ENCODE measurements around the gene DHX35. TPM values are rescaled to one million over a fixed set of nuclear protein-coding genes. Genes with fewer than 3 reads are reported as not detected.

DHX35 gene
- total and polyA plus RNA-seq, 2 of the 8 experiments (the other 6 are each of a cell fraction or from before 2014, with no cell fraction given), result 21.9 to 27.7 TPM

DNA sequence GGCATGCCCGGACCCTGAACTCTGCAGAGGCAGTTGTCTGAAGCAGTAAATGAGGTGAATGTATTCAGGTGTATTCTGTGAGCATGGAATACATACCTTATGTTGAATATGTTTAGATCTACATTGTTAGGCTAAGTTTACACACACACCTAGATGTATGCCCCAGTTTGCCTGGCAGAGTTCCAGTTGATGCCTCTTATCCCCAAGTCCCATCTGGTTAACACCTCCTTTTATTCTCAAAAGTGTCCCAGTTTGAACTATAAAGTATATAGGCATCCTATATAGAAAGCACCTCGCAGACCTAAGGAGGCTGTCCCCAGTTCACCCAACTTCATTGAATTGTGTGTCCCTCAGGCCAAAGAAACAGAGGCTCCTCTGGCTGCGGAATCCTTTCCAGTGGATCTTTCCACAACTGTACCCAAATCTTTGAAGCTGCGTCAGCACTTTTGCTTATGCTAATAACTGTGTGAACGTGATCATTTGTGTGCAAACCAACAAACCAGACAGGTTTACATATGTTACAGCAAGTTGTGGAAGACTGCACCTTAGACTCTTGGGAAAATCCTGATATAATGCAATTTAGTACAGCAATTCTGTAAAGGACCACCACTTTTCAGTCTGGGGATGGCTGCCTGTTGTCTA is 4.8 kb upstream of the DHX35 start:
- CTCF ChIA-PET (ENCODE audit: partially characterized antibody), result interaction anchor here (0.6 to 1.6 kb wide), 3 partner anchors 8 to 92 kb away, joined by 3 to 5 read pairs (median 3); no protein-coding TSS in a partner anchor
- DNase-seq (ENCODE audit: low read depth in 1 of 2, low spot score in 2 of 2) (no peak), FAIRE-seq (no peak)
- no peak overlapping the region for H3K56ac ChIP-seq (replicated peaks; ENCODE audit: insufficient read length, low read depth, low read length)
- no peak overlapping the region for H3K4me3 ChIP-seq (ENCODE audit: extremely low read depth in 1 of 4, insufficient read depth in 2 of 4, low read depth in 3 of 4, low read length in 4 of 4)
- H3K4me1 ChIP-seq (replicated peaks in 1 of 4; ENCODE audit: control insufficient read depth in 3 of 4, insufficient read depth in 4 of 4, low read length in 3 of 4), result peaks cover 0 to 4% (median 0%) of the 10 kb centered on the region in 4 experiments; a peak in 1 of 7 replicates
- no peak overlapping the region for H3K4ac ChIP-seq (replicated peaks; ENCODE audit: insufficient read length, low read depth, low read length)
- H3K4me2 ChIP-seq (ENCODE audit: insufficient read depth in 1 of 2, low read depth in 2 of 2, low read length in 2 of 2), result no peak overlapping the region
- peaks cover 0 to 12% (median 4%) of the 10 kb centered on the region in 4 experiments; a peak in 6 of 8 replicates for H3K36me3 ChIP-seq (ENCODE audit: control insufficient read depth in 2 of 4, insufficient read depth in 4 of 4, low read length in 3 of 4)
- H2BK5ac ChIP-seq (ENCODE audit: low read depth, low read length), result no peak overlapping the region
- no peak overlapping the region for H2BK15ac ChIP-seq (ENCODE audit: low read length)
- no peaks in the 10 kb centered on the region for H4K20me1 ChIP-seq (replicated peaks in 1 of 2; ENCODE audit: control insufficient read depth in 1 of 2, insufficient read depth in 2 of 2, low read length in 2 of 2)
- H4K5ac ChIP-seq (ENCODE audit: insufficient read length, low read depth, low read length), result no peak overlapping the region
- no peaks in the 10 kb centered on the region for H3K9me3 ChIP-seq (ENCODE audit: insufficient read depth in 2 of 2, low read depth in 1 of 2, low read length in 1 of 2)
- H2BK20ac ChIP-seq (ENCODE audit: low read length), result no peak overlapping the region
- 85% methylated on average over 5 of the region's 5 CpGs; no CpG with 5 or more reads in 1 of the 2 experiments for WGBS, 2 experiments (ENCODE audit: extremely low coverage in 1 of 2, insufficient coverage in 1 of 2, insufficient read length in 1 of 2, insufficient replicate concordance in 2 of 2, low coverage in 1 of 2, low lambda C conversion rate in 2 of 2, missing lambda C conversion rate in 1 of 2)
- H3K18ac ChIP-seq (ENCODE audit: extremely low read depth, low read length), result no peak overlapping the region
- H2AFZ ChIP-seq (ENCODE audit: low read length), result no peak overlapping the region
- POLR2A ChIA-PET (ENCODE audit: partially characterized antibody), result interaction anchor here (1.0 to 1.6 kb wide), 2 partner anchors 31 to 32 kb away, joined by 3 read pairs; partner anchors contain the start of gene FAM83D
- no peak overlapping the region for H3K23ac ChIP-seq (ENCODE audit: insufficient read length)
- H3K9ac ChIP-seq (replicated peaks in 1 of 4; ENCODE audit: extremely low read depth in 1 of 4, low read depth in 3 of 4, low read length in 3 of 4), result no peak overlapping the region
- H3K79me2 ChIP-seq (ENCODE audit: control insufficient read depth in 1 of 2, insufficient read depth in 2 of 2, low read length in 2 of 2), result peaks cover 0 to 5% of the 10 kb centered on the region in 2 experiments; a peak in 1 of 4 replicates
- H3K79me1 ChIP-seq (ENCODE audit: low read depth, low read length), result no peaks in the 10 kb centered on the region
- H3K14ac ChIP-seq (ENCODE audit: insufficient read length), result no peak overlapping the region
- H2BK12ac ChIP-seq (ENCODE audit: low read depth, low read length), result no peak overlapping the region
- no peaks in the 10 kb centered on the region for H3K23me2 ChIP-seq (ENCODE audit: low read depth, low read length)
- no peak overlapping the region for H2BK120ac ChIP-seq (replicated peaks; ENCODE audit: low read depth, low read length)
- no peak overlapping the region for H4K91ac ChIP-seq (replicated peaks; ENCODE audit: insufficient read length, low read length)
- H2AK5ac ChIP-seq (ENCODE audit: low read depth, low read length), result no peak overlapping the region
- no peaks in the 10 kb centered on the region for H3K27me3 ChIP-seq (replicated peaks in 1 of 4; ENCODE audit: control insufficient read depth in 3 of 4, extremely low read depth in 1 of 4, insufficient read depth in 3 of 4, low read length in 3 of 4)
- no peak overlapping the region for H3K27ac ChIP-seq (ENCODE audit: low read depth, low read length)
- H4K8ac ChIP-seq (ENCODE audit: extremely low read depth, insufficient read depth, low read length), result no peak overlapping the region
- TF ChIP-seq ZNF274 (IDR thresholded peaks at IDR 0.05; ENCODE audit: borderline replicate concordance, extremely low read depth, low read length) (no peak), CBX5 (IDR thresholded peaks at IDR 0.05; ENCODE audit: low read depth, low read length) (no peak)
